LNCAP (cell line): ENCODE results near the gene RBSN.

Source experiments
- CTCF ChIP-seq: fragments of 450-650 bp; IDR thresholded peaks from 2 replicates; pipeline ENCODE4 v1.5.1; 2017; ENCODE audit warnings: mild to moderate bottlenecking

Gene RBSN

GRCh38 chr3:15107075-15107947 is 8.4 kb upstream of the RBSN start:
- no peak for TF ChIP-seq CTCF

DNA sequence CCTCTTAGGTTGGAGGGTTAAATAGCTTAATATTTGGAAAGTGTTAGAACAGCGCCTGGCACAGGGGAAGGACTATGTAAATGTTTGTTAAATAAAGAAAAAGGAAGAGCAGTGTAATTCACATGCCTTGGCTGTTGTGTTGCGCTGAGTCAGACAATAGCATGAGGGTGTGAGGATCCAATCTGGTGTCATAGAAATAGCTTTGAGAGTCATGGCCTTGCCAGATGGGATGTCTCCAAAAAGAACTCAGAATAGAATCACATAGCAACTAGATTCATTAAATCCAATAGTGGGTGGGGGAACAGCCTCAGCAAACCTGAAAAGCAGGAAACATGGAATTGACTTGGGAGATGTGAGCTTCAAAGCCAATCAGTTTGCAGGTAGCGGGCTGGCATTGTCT is 3.9 kb upstream of the RBSN start:
- TF ChIP-seq CTCF: no peak

DNA sequence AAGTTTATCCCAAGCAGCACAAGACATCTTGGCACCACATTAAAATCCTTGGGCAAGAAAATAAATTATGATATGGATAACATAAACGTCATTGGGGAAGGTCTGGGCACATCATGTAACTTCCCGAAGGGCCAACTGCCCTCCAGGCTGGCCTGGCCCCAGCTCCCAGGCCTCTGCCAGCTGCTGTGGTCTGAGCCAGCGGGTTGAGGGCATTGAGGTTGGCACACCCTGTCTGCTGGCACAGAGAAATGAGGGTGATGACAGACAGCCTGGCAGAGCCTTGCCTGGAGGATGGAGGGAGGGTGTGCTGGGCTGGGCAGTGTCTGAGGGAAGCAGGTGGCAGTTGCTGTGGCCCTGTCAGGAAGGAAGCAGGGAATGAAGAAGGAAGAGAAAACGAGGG is 3.3 kb upstream of the RBSN start:
- no peak for TF ChIP-seq CTCF

- no peak for TF ChIP-seq CTCF
Measured at GRCh38 chr3:15099364-15100098, 583 bp upstream of the RBSN start.

GRCh38 chr3:15097891-15098290 is 1.1 kb downstream of the RBSN start:
- no peak for TF ChIP-seq CTCF

DNA sequence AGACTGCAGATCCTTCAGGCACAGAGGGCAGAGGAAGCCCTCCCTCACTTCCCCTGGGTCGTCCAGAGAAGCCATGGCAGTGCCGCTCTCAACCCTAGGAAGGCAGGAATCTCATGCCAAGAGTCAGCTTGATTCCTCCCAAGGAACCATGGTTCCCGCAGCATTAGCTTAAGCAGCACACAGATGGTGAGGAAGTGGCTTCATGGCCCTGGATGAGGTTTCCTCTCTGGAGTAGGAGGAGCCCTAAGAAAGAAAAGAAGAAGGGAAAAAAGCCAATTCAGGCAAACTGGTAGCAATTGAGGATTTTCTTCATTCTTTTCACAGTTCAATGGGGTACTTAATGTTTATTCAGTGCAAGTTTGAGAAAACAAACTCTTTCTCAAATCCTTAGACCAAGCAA is 2.9 kb downstream of the RBSN start:
- no peak for TF ChIP-seq CTCF

GRCh38 chr3:15094187-15094875 is 4.6 kb downstream of the RBSN start:
- no peak for TF ChIP-seq CTCF
